H1 (cell line): Measurements from ENCODE around the gene IQCE. TPM values are rescaled to one million over a fixed set of nuclear protein-coding genes. Genes with fewer than 3 reads are reported as not detected.

ENCODE experiments used
- CTCF ChIA-PET: fragments of 300-600 bp; sonication (Branson Sonifier 250); formaldehyde crosslinking; loops from one replicate; lab custom pipeline; 2021; ENCODE audit not compliant: partially characterized antibody; lab: Charles Lee
- POLR2A ChIA-PET: fragments of 300-600 bp; sonication (Branson Sonifier 250); formaldehyde crosslinking; loops from one replicate; lab custom pipeline; 2021; ENCODE audit warnings: inconsistent platforms; ENCODE audit not compliant: partially characterized antibody; lab: Charles Lee
- DNase-seq, 2 experiments: peaks; one replicate each; pipeline versions ENCODE4 v3.0.0 to v3.0.0-alpha.2; 2010 to 2022; ENCODE audit warnings: low spot score in 2 of 2, low read depth in 1 of 2, mixed read lengths in 1 of 2
- FAIRE-seq: peaks from 2 replicates; lab custom pipeline; 2011; peaks lifted over from hg19 to GRCh38; lab: Jason Lieb, UNC
- H2AFZ ChIP-seq: 2 replicates; pipeline ENCODE4 v1.8.1; 2012; ENCODE audit warnings: low read length, inconsistent platforms
- H2AK5ac ChIP-seq: 2 replicates; pipeline ENCODE4 v1.6.1; 2013; ENCODE audit warnings: low read depth, low read length
- H2BK120ac ChIP-seq: replicated peaks from 2 replicates; pipeline ENCODE3; 2013; ENCODE audit warnings: low read depth, low read length, inconsistent platforms
- H2BK12ac ChIP-seq: 2 replicates; pipeline ENCODE4 v1.6.1; 2013; ENCODE audit warnings: low read depth, low read length
- H2BK15ac ChIP-seq: 2 replicates; pipeline ENCODE4 v1.6.1; 2013; ENCODE audit warnings: low read length
- H2BK20ac ChIP-seq: 2 replicates; pipeline ENCODE4 v1.6.1; 2013; ENCODE audit warnings: low read length
- H2BK5ac ChIP-seq: 2 replicates; pipeline ENCODE4 v1.6.1; 2013; ENCODE audit warnings: low read depth, low read length
- H3K14ac ChIP-seq: 2 replicates; pipeline ENCODE4 v1.6.1; 2013; ENCODE audit warnings: inconsistent platforms; ENCODE audit not compliant: insufficient read length
- H3K18ac ChIP-seq: 2 replicates; pipeline ENCODE4 v1.6.1; 2013; ENCODE audit warnings: low read length; ENCODE audit errors: extremely low read depth
- H3K23ac ChIP-seq: 2 replicates; pipeline ENCODE4 v1.6.1; 2013; ENCODE audit warnings: inconsistent platforms; ENCODE audit not compliant: insufficient read length
- H3K23me2 ChIP-seq: 2 replicates; pipeline ENCODE4 v1.6.1; 2013; ENCODE audit warnings: low read depth, low read length
- H3K27ac ChIP-seq: 2 replicates; pipeline ENCODE4 v1.6.1; 2011; ENCODE audit warnings: low read depth, low read length, inconsistent platforms
- H3K27me3 ChIP-seq, 4 experiments: replicated peaks in 1 of 4; 1 replicate in 1 of 4; 2 replicates in 3 of 4; pipeline versions ENCODE4 v1.6.1 to v1.8.1; 2011 to 2013; ENCODE audit warnings: low read length in 3 of 4, mild to moderate bottlenecking in 3 of 4, inconsistent platforms in 2 of 4, mixed read lengths in 2 of 4, moderate library complexity in 1 of 4; ENCODE audit not compliant: control insufficient read depth in 3 of 4, insufficient read depth in 3 of 4; ENCODE audit errors: extremely low read depth in 1 of 4
- H3K36me3 ChIP-seq, 4 experiments: 2 replicates each; pipeline versions ENCODE4 v1.6.1 to v1.8.1; 2011 to 2013; ENCODE audit warnings: mild to moderate bottlenecking in 4 of 4, low read length in 3 of 4, moderate library complexity in 2 of 4, control low read depth in 1 of 4, inconsistent platforms in 1 of 4; ENCODE audit not compliant: insufficient read depth in 4 of 4, control insufficient read depth in 2 of 4
- H3K4ac ChIP-seq: replicated peaks from 2 replicates; pipeline ENCODE3; 2013; ENCODE audit warnings: low read length, low read depth, mixed read lengths, inconsistent platforms; ENCODE audit not compliant: insufficient read length
- H3K4me1 ChIP-seq, 4 experiments: replicated peaks in 1 of 4; 1 replicate in 1 of 4; 2 replicates in 3 of 4; pipeline versions ENCODE4 v1.6.1 to v1.8.1; 2011 to 2013; ENCODE audit warnings: low read length in 3 of 4, inconsistent platforms in 2 of 4, mixed read lengths in 1 of 4; ENCODE audit not compliant: insufficient read depth in 4 of 4, control insufficient read depth in 3 of 4
- H3K4me2 ChIP-seq, 2 experiments: 2 replicates each; pipeline versions ENCODE4 v1.6.1 to v1.8.1; 2011 to 2013; ENCODE audit warnings: low read depth in 2 of 2, low read length in 2 of 2, control low read depth in 1 of 2, inconsistent platforms in 1 of 2, mild to moderate bottlenecking in 1 of 2; ENCODE audit not compliant: insufficient read depth in 1 of 2
- H3K4me3 ChIP-seq, 4 experiments: fragments of 200-600, 300-600 bp in 1 of 4; sonication (generic), shearing (Covaris generic), sonication (Bioruptor Twin) in 1 of 4; 2 replicates each; pipeline versions ENCODE4 v1.5.1 to v1.8.1; 2011 to 2016; ENCODE audit warnings: low read length in 4 of 4, low read depth in 3 of 4, control low read depth in 2 of 4, inconsistent platforms in 2 of 4, mild to moderate bottlenecking in 2 of 4, mixed read lengths in 1 of 4, moderate library complexity in 1 of 4; ENCODE audit not compliant: insufficient read depth in 2 of 4; ENCODE audit errors: extremely low read depth in 1 of 4
- H3K56ac ChIP-seq: replicated peaks from 2 replicates; pipeline ENCODE3; 2013; ENCODE audit warnings: low read depth, mild to moderate bottlenecking, mixed read lengths, low read length, inconsistent platforms; ENCODE audit not compliant: insufficient read length
- H3K79me1 ChIP-seq: 2 replicates; pipeline ENCODE4 v1.6.1; 2013; ENCODE audit warnings: low read depth, low read length, control low read depth
- H3K79me2 ChIP-seq, 2 experiments: 2 replicates each; pipeline versions ENCODE4 v1.6.1 to v1.8.1; 2012 to 2013; ENCODE audit warnings: low read length in 2 of 2, mild to moderate bottlenecking in 2 of 2, inconsistent platforms in 1 of 2; ENCODE audit not compliant: insufficient read depth in 2 of 2, control insufficient read depth in 1 of 2
- H3K9ac ChIP-seq, 4 experiments: replicated peaks in 1 of 4; 1 replicate in 1 of 4; 2 replicates in 3 of 4; pipeline versions ENCODE4 v1.6.1 to v1.8.1; 2011 to 2013; ENCODE audit warnings: low read depth in 3 of 4, low read length in 3 of 4, control low read depth in 2 of 4, mild to moderate bottlenecking in 2 of 4, moderate library complexity in 2 of 4, inconsistent platforms in 1 of 4; ENCODE audit errors: extremely low read depth in 1 of 4
- H3K9me3 ChIP-seq, 2 experiments: 2 replicates each; pipeline versions ENCODE4 v1.6.1 to v1.8.1; 2012 to 2013; ENCODE audit warnings: mild to moderate bottlenecking in 2 of 2, moderate library complexity in 2 of 2, control low read depth in 1 of 2, inconsistent platforms in 1 of 2, low read depth in 1 of 2, low read length in 1 of 2, mixed read lengths in 1 of 2; ENCODE audit not compliant: insufficient read depth in 2 of 2
- H4K20me1 ChIP-seq, 2 experiments: replicated peaks in 1 of 2; 2 replicates each; pipeline versions ENCODE3 to v1.8.1; 2011 to 2013; ENCODE audit warnings: inconsistent platforms in 2 of 2, low read length in 2 of 2, mild to moderate bottlenecking in 1 of 2; ENCODE audit not compliant: insufficient read depth in 2 of 2, control insufficient read depth in 1 of 2
- H4K5ac ChIP-seq: 2 replicates; pipeline ENCODE4 v1.6.1; 2013; ENCODE audit warnings: low read length, low read depth, mixed read lengths, inconsistent platforms; ENCODE audit not compliant: insufficient read length
- H4K8ac ChIP-seq: 2 replicates; pipeline ENCODE4 v1.8.0; 2013; ENCODE audit warnings: mild to moderate bottlenecking, moderate library complexity, low read length, inconsistent platforms; ENCODE audit not compliant: insufficient read depth; ENCODE audit errors: extremely low read depth
- H4K91ac ChIP-seq: replicated peaks from 2 replicates; pipeline ENCODE3; 2013; ENCODE audit warnings: low read length, mixed read lengths, inconsistent platforms; ENCODE audit not compliant: insufficient read length
- FOSL1 ChIP-seq: IDR thresholded peaks from 2 replicates; pipeline ENCODE4 v1.6.1; 2011; ENCODE audit warnings: mild to moderate bottlenecking, low read depth, low read length, moderate library complexity; ENCODE audit not compliant: insufficient read depth
- WGBS, 2 experiments: shearing (Covaris generic) in 1 of 2; methylation state at CpG; one replicate each; pipeline versions ENCODE4 v1.1.6 to v1.1.7; 2013 to 2015; ENCODE audit warnings: low lambda C conversion rate in 2 of 2, mixed read lengths in 2 of 2, inconsistent platforms in 1 of 2, low coverage in 1 of 2, missing lambda C conversion rate in 1 of 2; ENCODE audit not compliant: insufficient replicate concordance in 2 of 2, insufficient coverage in 1 of 2, insufficient read length in 1 of 2; ENCODE audit errors: extremely low coverage in 1 of 2, missing lambda C conversion rate in 1 of 2; 5-methylcytosine and 5-hydroxymethylcytosine counted together
- polyA plus RNA-seq, 7 experiments: library from polyadenylated mRNA; depleted of rRNA in 3 of 7; stranded (reverse) in 5 of 7; unstranded in 2 of 7; fragments of >200 nt in 5 of 7; fragments of 200-250 nt in 2 of 7; gene quantifications; 1 replicate in 5 of 7; 2 replicates in 1 of 7; 4 replicates in 1 of 7; pipeline versions ENCODE4 v1.2.1 to v1.2.3, GENCODE V29; 2011 to 2013; ENCODE audit warnings: missing spikeins in 2 of 7, mixed read lengths in 2 of 7
- total RNA-seq: library from RNA; stranded (reverse); fragmentation: NEBNext Ultra II Directional; extraction: Animal tissue kit (Norgen Biotek cat#: 25700); gene quantifications from 2 replicates; pipeline ENCODE4 v1.2.1, GENCODE V29; 2021

Gene IQCE
- total and polyA plus RNA-seq, 2 of the 8 experiments (the other 6 are each of a cell fraction or from before 2014, with no cell fraction given) = 2.2 to 4.9 TPM

- Histone ChIP-seq H2BK15ac (no peak overlapping the region; the same call in 1 of the 2 replicates), H3K79me2 (no peaks in the 10 kb centered on the region), H3K36me3 (no peaks in the 10 kb centered on the region), H3K27ac (no peak overlapping the region), H4K20me1 (peaks cover 0 to 2% of the 10 kb centered on the region in 2 experiments), H3K4me1 (no peaks in the 10 kb centered on the region), H2AFZ (no peak overlapping the region), H3K14ac (no peak overlapping the region), H3K56ac (no peak overlapping the region), H2BK20ac (no peak overlapping the region), H3K27me3 (no peaks in the 10 kb centered on the region), H2BK120ac (no peak overlapping the region), H2BK12ac (no peak overlapping the region), H3K4me2 (no peak overlapping the region), H3K23ac (no peak overlapping the region), H3K23me2 (no peaks in the 10 kb centered on the region; the same call in 1 of the 2 replicates), H3K79me1 (no peaks in the 10 kb centered on the region), H3K9me3 (no peaks in the 10 kb centered on the region), H2AK5ac (no peak overlapping the region), H4K91ac (no peak overlapping the region), H3K9ac (no peak overlapping the region), H4K5ac (no peak overlapping the region), H4K8ac (no peak overlapping the region), H3K4ac (no peak overlapping the region), H2BK5ac (no peak overlapping the region), H3K18ac (no peak overlapping the region), H3K4me3 (no peak overlapping the region)
- WGBS, 2 experiments = 93% methylated on average over 59 of the region's 73 CpGs; no CpG with 5 or more reads in 1 of the 2 experiments
- DNase-seq = no peak
- no peak for FAIRE-seq
- ChIA-PET CTCF (interaction anchor here (0.6 to 1.8 kb wide), 8 partner anchors 10 to 146 kb away, joined by 3 to 6 read pairs (median 3); partner anchors contain the start of gene IQCE), POLR2A (interaction anchor here (0.8 kb wide), 1 partner anchor 19 kb away, joined by 3 read pairs; no protein-coding TSS in a partner anchor)
- TF ChIP-seq FOSL1 = no peak
These were observed 19.3 kb downstream of the IQCE start for GRCh38 chr7:2577914-2578680.
